HepG2 (cell line): Measurements from ENCODE around the gene STAM. TPM values are rescaled to one million over a fixed set of nuclear protein-coding genes. Genes with fewer than 3 reads are reported as not detected.

Source experiments
- ADNP ChIP-seq: sonication (generic); formaldehyde crosslinking; IDR thresholded peaks from 2 replicates; pipeline ENCODE4 v1.4.0; 2020; ENCODE audit warnings: missing genetic modification reagents
- ARID3A ChIP-seq: IDR thresholded peaks from 2 replicates; pipeline ENCODE4 v1.6.1; 2012; ENCODE audit warnings: low read depth, low read length, improper control_type of control experiment
- BRD4 ChIP-seq: sonication (generic); formaldehyde crosslinking; IDR thresholded peaks from 2 replicates; pipeline ENCODE4 v1.4.0; 2020; ENCODE audit warnings: missing genetic modification reagents
- CREB3 ChIP-seq: sonication (generic); formaldehyde crosslinking; IDR thresholded peaks from 2 replicates; pipeline ENCODE4 v1.5.0; 2020; ENCODE audit warnings: missing genetic modification reagents
- CREM ChIP-seq, 2 experiments: sonication (generic) in 1 of 2; formaldehyde crosslinking in 1 of 2; IDR thresholded peaks; 2 replicates each; pipeline versions ENCODE4 v1.4.0 to v1.6.1; 2016 to 2020; ENCODE audit warnings: antibody characterized with exemption in 1 of 2, mild to moderate bottlenecking in 1 of 2, missing genetic modification reagents in 1 of 2
- FLYWCH1 ChIP-seq: sonication (generic); formaldehyde crosslinking; IDR thresholded peaks from 2 replicates; pipeline ENCODE4 v1.8.1; 2023; ENCODE audit warnings: mild to moderate bottlenecking, missing genetic modification reagents
- HCFC1 ChIP-seq: fragments of 150-350 bp; IDR thresholded peaks from 2 replicates; pipeline ENCODE4 v1.6.1; 2014; ENCODE audit warnings: low read depth, low read length
- MAZ ChIP-seq, 2 experiments: sonication (generic) in 1 of 2; formaldehyde crosslinking in 1 of 2; IDR thresholded peaks; 2 replicates each; pipeline versions ENCODE4 v1.5.0 to v1.6.1; 2012 to 2020; ENCODE audit warnings: low read depth in 2 of 2, mild to moderate bottlenecking in 2 of 2, borderline replicate concordance in 1 of 2, improper control_type of control experiment in 1 of 2, low read length in 1 of 2, missing genetic modification reagents in 1 of 2, moderate library complexity in 1 of 2
- MXD3 ChIP-seq: IDR thresholded peaks from 2 replicates; pipeline ENCODE4 v1.6.1; 2016; ENCODE audit warnings: mild to moderate bottlenecking, missing biosample characterization, missing genetic modification reagents
- NCOA1 ChIP-seq: sonication (generic); formaldehyde crosslinking; IDR thresholded peaks from 2 replicates; pipeline ENCODE4 v1.9.0; 2021; ENCODE audit warnings: missing genetic modification reagents
- NFATC3 ChIP-seq: sonication (generic); formaldehyde crosslinking; IDR thresholded peaks from 2 replicates; pipeline ENCODE4 v1.5.1; 2020; ENCODE audit warnings: mild to moderate bottlenecking, missing genetic modification reagents
- NR2F2 ChIP-seq: IDR thresholded peaks from 2 replicates; pipeline ENCODE4 v1.6.1; 2012; ENCODE audit warnings: low read depth, inconsistent platforms, borderline replicate concordance
- PPARG ChIP-seq: conservative IDR thresholded peaks from 2 replicates; pipeline ENCODE4 v1.6.1; 2016; ENCODE audit warnings: missing biosample characterization, missing genetic modification reagents
- RFX3 ChIP-seq: IDR thresholded peaks from 2 replicates; pipeline ENCODE4 v1.6.1; 2016; ENCODE audit warnings: missing biosample characterization, missing genetic modification reagents
- RNF219 ChIP-seq: sonication (generic); formaldehyde crosslinking; IDR thresholded peaks from 2 replicates; pipeline ENCODE4 v1.5.0; 2020; ENCODE audit warnings: mild to moderate bottlenecking, missing genetic modification reagents
- ZBTB7A ChIP-seq: sonication (generic); formaldehyde crosslinking; IDR thresholded peaks from 2 replicates; pipeline ENCODE4 v1.8.0; 2022; ENCODE audit warnings: mild to moderate bottlenecking, missing genetic modification reagents
- ZFP1 ChIP-seq: IDR thresholded peaks from 2 replicates; pipeline ENCODE4 v1.6.1; 2016
- ZMYM4 ChIP-seq: sonication (generic); formaldehyde crosslinking; IDR thresholded peaks from 2 replicates; pipeline ENCODE4 v1.8.1; 2023; ENCODE audit warnings: mild to moderate bottlenecking, missing genetic modification reagents
- ZNF20 ChIP-seq: sonication (generic); formaldehyde crosslinking; IDR thresholded peaks from 2 replicates; pipeline ENCODE4 v1.4.0; 2020; ENCODE audit warnings: mild to moderate bottlenecking, moderate library complexity, missing genetic modification reagents
- ZNF274 ChIP-seq: sonication (generic); formaldehyde crosslinking; IDR thresholded peaks from 2 replicates; pipeline ENCODE4 v1.5.1; 2020; ENCODE audit warnings: mild to moderate bottlenecking, missing genetic modification reagents
- ZNF441 ChIP-seq: sonication (generic); formaldehyde crosslinking; IDR thresholded peaks from 2 replicates; pipeline ENCODE4 v1.7.0; 2021; ENCODE audit warnings: missing genetic modification reagents, borderline replicate concordance
- ZNF451 ChIP-seq: sonication (generic); formaldehyde crosslinking; IDR thresholded peaks from 2 replicates; pipeline ENCODE4 v1.5.0; 2020; ENCODE audit warnings: mild to moderate bottlenecking, missing genetic modification reagents
- ZNF484 ChIP-seq: sonication (generic); formaldehyde crosslinking; IDR thresholded peaks from 2 replicates; pipeline ENCODE4 v1.5.1; 2020; ENCODE audit warnings: mild to moderate bottlenecking, low read depth, missing genetic modification reagents, borderline replicate concordance
- ZNF784 ChIP-seq: sonication (generic); formaldehyde crosslinking; IDR thresholded peaks from 2 replicates; pipeline ENCODE4 v1.5.1; 2020; ENCODE audit warnings: missing genetic modification reagents, mild to moderate bottlenecking, borderline replicate concordance
- polyA plus RNA-seq, 8 experiments: library from polyadenylated mRNA; depleted of rRNA in 3 of 8; stranded (reverse) in 7 of 8; unstranded in 1 of 8; fragments of >200 nt; fragmentation: Illumina TruSeq in 4 of 8; extraction: Trizol in 4 of 8; gene quantifications; 2 replicates each; pipeline versions ENCODE4 v1.2.1 to v1.2.3, GENCODE V29; 2011 to 2016; ENCODE audit warnings: low read depth in 4 of 8, missing spikeins in 1 of 8, mixed read lengths in 1 of 8; ENCODE audit not compliant: insufficient read depth in 1 of 8
- total RNA-seq, 5 experiments: library from RNA; depleted of rRNA; stranded (reverse); fragments of >200 nt; fragmentation: Illumina TruSeq; extraction: Trizol; gene quantifications; 2 replicates each; pipeline ENCODE4 v1.2.3, GENCODE V29; 2016; ENCODE audit warnings: low read depth in 1 of 5

STAM gene
- total and polyA plus RNA-seq, 2 of the 13 experiments (the other 11 are each of a cell fraction or from before 2014, with no cell fraction given), result 19.5 to 25.1 TPM

GRCh38 chr10:17616403-17617030 is 27.4 kb upstream of the STAM start (continued):
- TF ChIP-seq ZBTB7A (CRISPR knock-in tag) (no peak), NR2F2 (no peak), HCFC1 (no peak), ARID3A (no peak), RFX3 (no peak), NFATC3 (CRISPR knock-in tag) (no peak), FLYWCH1 (CRISPR knock-in tag) (no peak), ZMYM4 (CRISPR knock-in tag) (peak; percentile 4; the same call in 1 of the 2 replicates), ZNF441 (CRISPR knock-in tag) (no peak), BRD4 (CRISPR knock-in tag) (no peak), MXD3 (CRISPR knock-in tag) (0 out of 2 replicates have a peak, but pooled peaks have one; percentile 10), ZNF274 (CRISPR knock-in tag) (no peak), ZNF484 (CRISPR knock-in tag) (no peak), MAZ (IDR thresholded peaks at IDR 0.05; ENCODE audit: borderline replicate concordance, low read depth, low read length) (no peak), MAZ (CRISPR knock-in tag; IDR thresholded peaks at IDR 0.05; ENCODE audit: low read depth) (no peak), ZFP1 (CRISPR knock-in tag) (no peak), CREM (IDR thresholded peaks at IDR 0.05) (no peak), CREM (CRISPR knock-in tag; IDR thresholded peaks at IDR 0.05) (no peak), ZNF451 (CRISPR knock-in tag) (no peak), PPARG (no peak), ADNP (CRISPR knock-in tag) (no peak), CREB3 (CRISPR knock-in tag) (no peak), ZNF20 (CRISPR knock-in tag) (no peak), NCOA1 (CRISPR knock-in tag) (no peak), ZNF784 (CRISPR knock-in tag) (no peak), RNF219 (no peak)
